Measurements from ENCODE around the gene FARP1.

Gene FARP1

GRCh38 chr13:98173431-98174152, 30.7 kb downstream of the FARP1 start:
- DNase-seq (ENCODE audit: low spot score), result peak; percentile 28

- no peak for DNase-seq (ENCODE audit: low spot score)
These were observed 31.4 kb downstream of the FARP1 start for GRCh38 chr13:98174307-98174706.

- DNase-seq (ENCODE audit: low spot score), result no peak
These were observed 32.1 kb downstream of the FARP1 start for GRCh38 chr13:98175043-98175442.

DNA sequence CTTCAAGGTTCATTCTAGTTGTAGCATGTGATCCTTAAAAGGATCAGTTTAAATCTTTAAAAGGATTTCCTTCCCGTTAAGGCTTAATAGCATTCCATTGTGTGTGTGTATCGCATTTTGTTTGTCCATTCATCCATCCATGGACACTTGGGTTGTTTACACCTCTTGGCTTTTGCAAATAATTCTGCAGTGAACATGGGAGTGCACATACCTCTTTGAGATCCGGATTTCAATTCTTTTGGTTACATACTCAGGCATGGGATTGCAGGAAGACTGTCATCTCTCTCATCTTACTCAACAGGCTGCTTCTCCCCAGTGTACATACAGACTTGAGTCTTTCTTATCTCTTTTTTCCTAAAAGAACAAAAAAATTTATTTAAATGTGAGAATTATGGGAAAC, 32.9 kb downstream of the FARP1 start:
- DNase-seq (ENCODE audit: low spot score), result no peak

- DNase-seq (ENCODE audit: low spot score), result no peak
These were observed 34.1 kb downstream of the FARP1 start, which contains the start of gene RNF113B for GRCh38 chr13:98176777-98177608. Gene RNF113B, minus strand, starts transcription at chr13:98177269. Its CDS starts 33 bp downstream, at chr13:98177236.

- no peak for DNase-seq (ENCODE audit: low spot score)
These were observed 37.2 kb downstream of the FARP1 start for GRCh38 chr13:98180092-98180491.

GRCh38 chr13:98181111-98181815, 38.4 kb downstream of the FARP1 start:
- DNase-seq (ENCODE audit: low spot score), result no peak

DNA sequence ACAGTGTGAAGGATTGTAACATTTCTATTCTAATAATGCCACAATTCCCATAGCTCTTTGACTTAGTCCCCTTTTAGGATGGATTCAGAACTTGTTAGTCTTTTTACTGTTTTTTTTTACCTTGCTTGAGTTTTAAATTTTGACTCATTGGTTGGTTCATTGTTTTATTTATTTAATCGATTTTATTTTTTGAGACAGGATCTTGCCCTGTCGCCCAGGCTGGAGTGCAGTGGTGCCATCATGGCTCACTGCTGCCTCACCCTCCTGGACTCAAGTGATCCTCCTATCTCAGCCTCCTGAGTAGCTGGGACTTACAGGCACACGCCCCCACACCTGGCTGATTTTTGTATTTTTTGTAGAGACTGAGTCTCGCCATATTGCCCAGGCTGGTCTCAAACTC, 39.3 kb downstream of the FARP1 start:
- no peak for DNase-seq (ENCODE audit: low spot score)

DNA sequence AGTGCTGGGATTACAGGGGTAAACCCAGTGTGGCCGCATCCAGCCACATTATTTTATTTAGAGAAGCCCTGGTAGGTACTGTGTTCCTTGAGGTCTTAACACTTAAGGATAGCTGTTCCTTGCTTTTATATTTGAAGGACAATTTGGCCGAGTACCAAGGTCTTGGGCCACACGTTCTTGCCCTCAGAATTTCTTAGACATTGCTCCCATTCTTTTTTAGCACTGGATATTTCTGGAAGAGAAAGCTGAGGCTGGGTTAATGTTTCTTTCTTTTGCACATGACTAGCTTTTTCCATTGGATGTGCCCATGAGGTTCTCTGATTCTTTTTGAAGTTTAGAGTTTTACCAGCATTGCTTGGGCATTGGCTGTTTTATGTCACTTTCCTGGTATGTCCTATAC, 39.7 kb downstream of the FARP1 start:
- no peak for DNase-seq (ENCODE audit: low spot score)

- no peak for DNase-seq (ENCODE audit: low spot score)
These were observed 41.9 kb downstream of the FARP1 start for GRCh38 chr13:98184792-98185191.

DNA sequence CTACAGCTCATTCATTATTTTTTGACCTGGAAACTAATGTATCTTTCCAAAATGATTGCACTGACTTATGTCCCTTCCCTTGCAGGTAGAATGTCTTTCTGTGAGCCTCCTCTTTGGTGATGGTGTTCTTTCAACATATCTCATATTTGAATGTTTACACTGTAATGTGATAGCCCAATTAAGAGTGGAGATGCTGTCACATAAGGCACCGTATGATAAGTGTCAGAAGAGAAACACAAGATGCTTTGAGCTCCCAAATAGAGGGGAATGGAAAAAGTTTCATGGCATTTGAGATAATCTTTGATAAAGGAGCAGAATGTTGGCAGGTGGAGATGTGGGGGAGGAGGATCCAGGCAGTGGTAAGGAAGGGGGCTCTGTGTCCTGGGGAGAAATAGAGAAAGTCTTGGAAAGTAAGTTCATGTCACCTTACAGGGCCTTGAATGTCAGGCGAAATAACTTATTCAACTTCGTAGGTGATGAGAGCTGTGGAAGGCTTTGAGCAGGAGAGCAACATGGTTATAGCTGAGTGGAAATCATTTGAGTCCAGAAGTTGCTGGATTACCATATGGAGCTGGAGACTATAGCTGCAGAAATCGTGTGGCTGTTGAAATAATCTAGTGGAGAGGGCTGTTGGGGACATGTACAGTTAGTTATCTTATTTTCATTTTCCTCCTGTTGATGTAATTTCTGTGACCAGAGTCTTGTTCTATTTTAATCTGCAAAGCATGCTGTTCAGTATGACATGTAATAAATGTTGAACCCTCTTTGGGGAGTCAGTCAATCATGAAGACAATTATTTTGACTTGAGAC, 44.5 kb downstream of the FARP1 start:
- no peak for DNase-seq (ENCODE audit: low spot score)

- no peak for DNase-seq (ENCODE audit: low spot score)
These were observed 45.0 kb downstream of the FARP1 start for GRCh38 chr13:98187965-98188261.

DNA sequence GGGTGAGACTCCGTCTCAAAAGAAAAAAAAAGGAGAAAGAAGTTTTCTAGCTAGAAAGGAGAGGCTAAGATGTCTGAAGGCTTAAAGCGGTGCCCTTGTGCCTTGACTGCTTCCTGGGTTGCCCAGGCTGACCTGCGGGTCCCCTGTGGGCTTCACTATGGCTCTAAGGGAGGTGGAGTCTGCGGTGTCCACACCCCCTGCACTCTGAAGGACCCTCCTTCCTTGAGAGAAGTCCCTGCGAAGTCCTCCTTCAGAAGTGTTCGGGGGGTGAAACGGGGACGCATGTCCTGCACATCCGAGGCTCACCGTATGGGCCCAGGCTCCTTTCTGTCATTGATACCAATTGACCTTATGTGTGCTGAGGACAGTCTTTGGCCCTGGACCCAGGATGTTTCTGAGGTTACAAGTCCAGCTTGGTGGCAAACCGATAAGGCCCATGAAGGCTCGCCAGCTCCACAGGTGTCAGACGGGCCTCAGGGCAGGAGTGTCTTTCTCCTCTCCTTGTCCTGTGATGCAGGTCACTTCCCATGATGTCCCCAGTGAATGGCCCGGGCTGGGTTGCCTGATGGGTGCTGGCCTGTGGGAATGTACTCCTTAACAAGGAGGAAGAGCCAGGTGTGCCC, 45.8 kb downstream of the FARP1 start:
- no peak for DNase-seq (ENCODE audit: low spot score)

DNA sequence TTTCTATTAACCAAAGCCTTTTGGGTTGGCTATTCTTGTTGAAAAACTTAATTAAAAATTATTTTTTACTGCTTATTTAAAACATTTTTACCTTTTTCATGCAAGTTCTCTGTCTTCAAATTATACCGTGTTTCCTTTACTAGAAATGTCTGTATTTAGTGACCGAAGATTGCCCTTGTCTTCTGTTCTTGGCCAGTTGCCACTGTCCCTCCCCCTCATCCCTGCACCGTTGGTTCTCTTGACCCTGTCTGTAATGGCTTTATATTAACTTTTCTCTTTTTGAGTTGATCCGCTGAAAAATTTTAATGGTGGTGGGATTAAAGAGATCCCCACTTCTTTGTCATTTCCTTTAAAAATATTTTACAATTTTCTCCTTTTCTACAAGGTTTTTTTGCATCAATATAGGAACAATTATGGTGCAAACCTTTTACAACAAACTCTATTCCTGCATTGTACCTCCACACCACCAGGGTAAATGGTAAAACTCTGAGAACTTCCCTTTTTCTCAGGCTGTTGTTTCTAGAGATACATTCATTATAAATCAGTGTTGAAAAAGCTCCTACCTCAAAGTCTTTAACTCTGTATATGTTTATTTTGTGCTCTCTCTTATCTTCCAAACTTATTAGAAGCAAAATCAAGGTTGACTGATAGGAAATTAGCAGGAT, 47.1 kb downstream of the FARP1 start:
- no peak for DNase-seq (ENCODE audit: low spot score)

- no peak for DNase-seq (ENCODE audit: low spot score)
These were observed 48.1 kb downstream of the FARP1 start for GRCh38 chr13:98190889-98191444.

GRCh38 chr13:98192008-98192407, 49.1 kb downstream of the FARP1 start:
- DNase-seq (ENCODE audit: low spot score), result no peak

DNA sequence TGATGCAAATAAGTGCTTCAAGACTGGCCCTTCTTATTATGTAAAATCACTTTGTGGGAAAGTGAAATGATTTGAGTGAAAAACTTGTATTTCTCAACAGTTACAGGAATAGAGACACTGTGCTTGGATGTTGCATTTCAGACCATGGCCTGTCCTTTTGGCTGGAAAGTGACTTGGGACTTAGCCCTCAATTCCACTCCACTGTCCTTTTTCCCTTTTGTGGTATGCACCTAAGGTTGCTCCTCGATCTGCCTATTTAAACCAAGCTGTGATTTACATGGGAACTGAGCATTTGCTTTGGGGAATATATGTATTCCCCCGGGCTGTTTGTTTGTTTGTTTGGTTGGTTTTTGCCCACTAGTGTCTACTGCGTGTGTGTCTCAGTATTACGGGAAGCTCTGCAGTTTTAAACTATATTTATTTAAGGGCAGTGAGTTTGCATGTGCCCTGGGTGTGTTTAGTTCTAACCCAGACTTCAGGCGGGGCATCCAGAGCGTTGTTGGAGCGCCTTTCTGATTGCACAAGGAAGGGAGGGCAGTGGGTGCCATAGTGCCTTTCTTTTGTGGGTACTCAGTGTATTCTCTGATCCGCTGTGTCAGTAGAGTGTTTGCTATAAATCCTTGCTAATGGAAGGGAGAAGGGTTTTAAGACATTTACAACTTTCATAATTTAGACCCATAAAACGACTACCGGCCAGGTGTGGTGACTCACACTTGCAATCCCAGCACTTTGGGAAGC, 52.3 kb downstream of the FARP1 start:
- peak; percentile 5 for DNase-seq (ENCODE audit: low spot score)

GRCh38 chr13:98198683-98199082, 55.8 kb downstream of the FARP1 start:
- no peak for DNase-seq (ENCODE audit: low spot score)

- no peak for DNase-seq (ENCODE audit: low spot score)
These were observed 56.6 kb downstream of the FARP1 start for GRCh38 chr13:98199480-98199879.
